Muscle of leg (tissue), 11 donors: ENCODE measurements around the gene CAMTA1. TPM values are rescaled to one million over a fixed set of nuclear protein-coding genes. Genes with fewer than 3 reads are reported as not detected.
"Not testable (repeated sequence)": the region's sequence is repeated elsewhere in the genome, so short reads cannot be mapped to it uniquely, and the experiment has no call there.

Experiments
- DNase-seq: peaks from one replicate; pipeline ENCODE4 v3.0.0; 2013
- H3K27ac ChIP-seq: one replicate; pipeline ENCODE4 v1.5.1; 2013; ENCODE audit warnings: mild to moderate bottlenecking, low read length, control low read depth
- H3K27me3 ChIP-seq: one replicate; pipeline ENCODE4 v1.6.1; 2013; ENCODE audit warnings: low read length; ENCODE audit not compliant: control insufficient read depth, insufficient read depth
- H3K36me3 ChIP-seq: one replicate; pipeline ENCODE4 v1.6.1; 2013; ENCODE audit warnings: low read length; ENCODE audit not compliant: control insufficient read depth, insufficient read depth
- H3K4me1 ChIP-seq: one replicate; pipeline ENCODE4 v1.6.1; 2013; ENCODE audit warnings: low read length; ENCODE audit not compliant: control insufficient read depth, insufficient read depth
- H3K4me3 ChIP-seq: one replicate; pipeline ENCODE4 v1.5.1; 2013; ENCODE audit warnings: low read length, control low read depth
- H3K9me3 ChIP-seq: replicated peaks from 2 replicates; pipeline ENCODE4 v1.6.1; 2013; ENCODE audit warnings: low read depth, low read length; ENCODE audit not compliant: control insufficient read depth
- WGBS: methylation state at CpG from one replicate; pipeline ENCODE4 v1.1.5; 2013; ENCODE audit warnings: missing lambda C conversion rate; ENCODE audit not compliant: insufficient coverage; 5-methylcytosine and 5-hydroxymethylcytosine counted together
- polyA plus RNA-seq, 8 donors: library from polyadenylated mRNA; unstranded; fragments of 120-200 nt; gene quantifications; one replicate each; pipeline versions ENCODE4 v1.2.1 to v1.2.3, GENCODE V29; 2013; ENCODE audit warnings: inconsistent platforms in 1 of 8, low replicate concordance in 1 of 8; ENCODE audit not compliant: insufficient read length in 8 of 8, insufficient read depth in 1 of 8
- total RNA-seq: library from RNA; stranded (reverse); fragments of 120-200 nt; gene quantifications from one replicate; pipeline ENCODE4 v1.2.4, GENCODE V29; 2013

The CAMTA1 gene
- total and polyA plus RNA-seq, 9 donors, result 36.4 to 56.4 (median 47.7) TPM

DNA sequence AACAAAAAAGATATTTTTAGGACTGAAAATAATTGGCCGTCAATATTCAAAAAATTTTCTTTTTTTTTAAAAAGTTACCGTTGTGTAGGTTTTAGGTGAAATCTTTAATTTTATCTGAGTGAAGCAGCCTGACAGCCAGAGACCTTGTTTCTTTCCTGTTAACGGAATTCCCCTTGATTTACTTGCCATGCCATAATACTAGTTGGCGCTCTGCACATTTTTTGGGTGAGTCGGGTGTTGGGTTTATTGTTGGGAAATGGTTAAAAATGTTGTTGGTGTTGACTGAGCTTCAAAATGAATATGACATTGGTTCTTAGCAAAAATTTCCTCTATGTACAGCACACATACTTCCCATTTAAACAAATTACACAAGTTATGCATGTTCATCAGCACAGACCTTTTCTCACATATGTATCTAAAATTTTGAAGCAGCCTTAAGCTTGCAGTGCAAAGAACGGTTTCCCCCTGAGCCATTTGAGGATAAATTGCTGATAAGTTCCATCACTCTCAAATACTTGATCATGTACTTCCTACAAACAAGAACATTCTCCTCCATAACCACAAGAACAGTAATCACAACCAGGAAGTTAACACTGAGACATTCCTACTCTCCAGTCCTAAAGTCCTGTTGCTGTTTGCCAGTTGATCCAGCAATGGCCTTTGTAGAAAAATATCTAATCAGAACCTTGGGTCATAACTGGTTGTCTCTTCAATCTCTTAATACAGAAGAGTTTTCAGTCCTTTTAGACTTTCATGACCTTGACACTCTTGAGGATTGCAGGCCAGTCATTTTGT, 34.2 kb downstream of the CAMTA1 start:
- DNase-seq, result no peak
- H3K27ac ChIP-seq, result no peak overlapping the region
- H3K4me3 ChIP-seq, result no peak overlapping the region
- no peaks in the 10 kb centered on the region for H3K36me3 ChIP-seq
- H3K27me3 ChIP-seq, result no peaks in the 10 kb centered on the region
- H3K4me1 ChIP-seq, result no peaks in the 10 kb centered on the region
- 75% methylated on average over 1 of the region's 6 CpGs for WGBS
- no peaks in the 10 kb centered on the region for H3K9me3 ChIP-seq

DNA sequence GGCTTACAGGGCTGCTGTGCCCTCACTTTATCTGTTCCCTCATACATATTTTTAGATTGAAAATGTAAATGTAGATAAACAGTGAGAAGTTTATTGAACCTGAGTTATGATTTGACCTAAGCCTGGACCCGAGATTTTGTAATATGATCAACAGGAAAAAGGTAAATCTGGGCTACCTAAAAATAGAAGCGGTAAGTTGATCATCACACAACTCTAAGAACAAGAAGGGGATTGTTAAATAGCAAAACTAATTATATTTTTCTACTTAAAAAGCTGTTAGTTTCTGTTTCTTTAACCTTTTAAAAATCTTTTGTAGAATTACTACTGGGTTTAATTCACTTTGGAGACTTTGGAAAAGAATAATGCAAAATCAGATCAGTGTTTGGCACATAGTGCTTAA, 35.6 kb downstream of the CAMTA1 start:
- no peak overlapping the region for H3K4me3 ChIP-seq
- H3K27me3 ChIP-seq, result no peaks in the 10 kb centered on the region
- H3K36me3 ChIP-seq, result no peaks in the 10 kb centered on the region
- H3K27ac ChIP-seq, result no peak overlapping the region
- DNase-seq, result no peak
- H3K9me3 ChIP-seq, result no peaks in the 10 kb centered on the region
- WGBS, result no CpG with 5 or more reads among the region's 2 CpGs
- no peaks in the 10 kb centered on the region for H3K4me1 ChIP-seq

GRCh38 chr1:6822530-6823359, 37.5 kb downstream of the CAMTA1 start:
- DNase-seq, result no peak
- no peaks in the 10 kb centered on the region for H3K36me3 ChIP-seq
- no peaks in the 10 kb centered on the region for H3K4me1 ChIP-seq
- no peaks in the 10 kb centered on the region for H3K9me3 ChIP-seq
- H3K27me3 ChIP-seq, result no peaks in the 10 kb centered on the region
- 0% methylated on average over 1 of the region's 10 CpGs for WGBS
- H3K27ac ChIP-seq, result no peak overlapping the region
- H3K4me3 ChIP-seq, result no peak overlapping the region

DNA sequence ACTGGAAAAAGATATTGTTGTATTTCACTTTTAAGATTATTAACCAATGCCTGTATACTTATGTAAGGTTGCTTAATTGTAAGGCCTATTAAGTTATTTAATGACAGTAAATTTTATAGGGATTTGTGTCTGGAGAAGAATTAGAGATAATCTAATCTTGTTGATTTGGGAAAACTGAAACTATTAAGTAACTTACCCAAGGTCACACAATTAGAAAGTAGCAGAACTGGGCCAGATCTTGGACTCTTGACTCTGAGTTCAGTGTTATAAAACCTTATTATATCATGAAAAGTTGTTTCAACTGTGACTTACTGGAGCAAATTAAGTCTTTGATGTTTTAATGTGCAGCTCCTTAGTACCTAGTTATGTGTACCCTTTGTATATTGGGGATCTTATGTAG, 38.5 kb downstream of the CAMTA1 start:
- H3K27me3 ChIP-seq, result no peaks in the 10 kb centered on the region
- H3K4me3 ChIP-seq, result no peak overlapping the region
- DNase-seq, result no peak
- no peaks in the 10 kb centered on the region for H3K36me3 ChIP-seq
- no peak overlapping the region for H3K27ac ChIP-seq
- H3K4me1 ChIP-seq, result no peaks in the 10 kb centered on the region
- H3K9me3 ChIP-seq, result no peaks in the 10 kb centered on the region

DNA sequence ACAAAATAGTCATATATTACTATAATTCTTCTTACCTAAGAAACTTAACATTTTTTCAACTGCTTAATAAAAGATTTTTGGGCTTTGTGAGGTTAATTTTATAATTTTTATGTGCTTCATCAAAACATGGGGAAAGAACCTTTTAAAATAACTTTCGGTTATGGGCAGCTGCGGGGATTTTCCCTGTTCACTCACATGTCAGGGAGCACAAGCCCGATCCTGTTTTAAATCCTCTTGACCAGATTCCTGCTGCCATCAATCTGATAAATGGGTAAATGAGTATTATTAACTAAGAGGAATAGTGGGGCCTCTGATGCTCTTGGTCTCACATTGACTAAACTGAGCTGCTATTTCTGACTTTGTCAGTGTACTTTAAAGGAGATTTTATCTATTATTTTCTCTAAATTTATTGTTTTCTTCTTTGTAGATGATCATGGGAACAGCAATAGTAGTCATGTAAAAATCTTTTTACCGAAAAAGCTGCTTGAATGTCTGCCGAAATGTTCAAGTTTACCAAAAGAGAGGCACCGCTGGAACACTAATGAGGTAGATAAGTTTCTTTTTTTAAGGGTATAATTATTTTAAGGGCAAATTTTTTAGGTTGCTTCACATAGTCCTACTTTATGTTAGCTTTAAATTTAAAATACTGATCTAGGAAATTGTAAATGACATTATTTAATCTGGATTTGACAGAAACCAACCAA, 39.6 kb downstream of the CAMTA1 start:
- Histone ChIP-seq H3K36me3 (no peaks in the 10 kb centered on the region), H3K9me3 (no peaks in the 10 kb centered on the region), H3K27ac (no peak overlapping the region), H3K4me1 (no peaks in the 10 kb centered on the region), H3K4me3 (no peak overlapping the region), H3K27me3 (no peaks in the 10 kb centered on the region)
- DNase-seq, result no peak
- WGBS, result no CpG with 5 or more reads among the region's 6 CpGs

- no peak overlapping the region for H3K4me3 ChIP-seq
- no peak overlapping the region for H3K27ac ChIP-seq
- H3K4me1 ChIP-seq, result no peaks in the 10 kb centered on the region
- no peak for DNase-seq
- no peaks in the 10 kb centered on the region for H3K9me3 ChIP-seq
- H3K27me3 ChIP-seq, result no peaks in the 10 kb centered on the region
- WGBS, result no CpG with 5 or more reads among the region's 4 CpGs
- H3K36me3 ChIP-seq, result no peaks in the 10 kb centered on the region
These were observed 40.6 kb downstream of the CAMTA1 start for GRCh38 chr1:6825828-6826227.

DNA sequence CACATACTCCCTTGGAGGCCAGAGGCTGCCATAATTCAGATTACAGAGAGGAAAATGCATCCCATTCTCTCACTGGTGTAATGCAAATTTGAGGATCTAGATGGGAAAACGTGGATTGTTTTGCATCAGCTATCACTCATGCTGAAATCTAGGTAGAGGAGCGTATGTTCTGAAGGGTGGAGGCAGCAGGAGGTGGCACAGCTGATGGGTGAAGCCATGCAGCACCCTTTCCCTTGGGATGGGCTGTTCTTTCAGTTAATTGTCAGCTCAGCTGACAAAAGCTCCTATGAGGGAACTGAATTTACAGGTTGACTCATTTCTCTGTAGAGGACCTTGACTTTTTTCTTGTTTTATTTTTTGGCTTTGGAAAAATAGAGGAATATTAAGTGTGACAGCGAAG, 41.8 kb downstream of the CAMTA1 start:
- no peak for DNase-seq
- WGBS, result 100% methylated on average over 1 of the region's 3 CpGs
- no peak overlapping the region for H3K4me3 ChIP-seq
- H3K9me3 ChIP-seq, result no peaks in the 10 kb centered on the region
- H3K4me1 ChIP-seq, result no peaks in the 10 kb centered on the region
- H3K36me3 ChIP-seq, result no peaks in the 10 kb centered on the region
- H3K27ac ChIP-seq, result no peak overlapping the region
- no peaks in the 10 kb centered on the region for H3K27me3 ChIP-seq

DNA sequence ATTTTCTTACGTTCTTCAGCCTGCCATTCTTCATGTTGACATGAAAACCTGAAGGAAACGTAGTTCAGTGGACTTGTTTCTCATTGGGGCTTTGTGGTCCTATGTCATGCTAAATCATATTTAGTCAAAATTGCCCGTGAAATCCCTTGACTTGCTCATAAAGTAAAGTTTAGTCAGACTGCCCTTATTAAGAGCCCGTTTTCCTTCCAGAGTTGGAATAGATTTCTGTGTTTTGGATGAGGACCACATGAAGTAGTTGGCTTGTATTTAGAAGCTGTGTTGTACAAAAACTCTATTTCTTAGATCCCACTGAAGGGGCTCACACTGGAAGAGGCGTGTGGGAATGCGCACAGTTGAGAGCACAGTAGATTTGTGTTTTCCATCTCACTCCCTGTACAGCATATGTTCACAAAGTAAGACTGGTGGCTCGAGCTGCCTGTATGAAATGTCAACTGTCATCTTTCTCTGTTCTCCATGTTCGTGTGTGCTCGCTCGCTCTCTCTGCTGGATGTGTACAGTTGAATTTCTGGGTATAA, 42.4 kb downstream of the CAMTA1 start:
- 75% methylated on average over 2 of the region's 10 CpGs for WGBS
- no peaks in the 10 kb centered on the region for H3K4me1 ChIP-seq
- no peak overlapping the region for H3K4me3 ChIP-seq
- no peaks in the 10 kb centered on the region for H3K36me3 ChIP-seq
- DNase-seq, result peak; percentile 51
- no peak overlapping the region for H3K27ac ChIP-seq
- no peaks in the 10 kb centered on the region for H3K27me3 ChIP-seq
- H3K9me3 ChIP-seq, result no peaks in the 10 kb centered on the region

- Histone ChIP-seq H3K4me1 (no peaks in the 10 kb centered on the region), H3K4me3 (no peak overlapping the region), H3K27ac (no peak overlapping the region), H3K27me3 (no peaks in the 10 kb centered on the region), H3K36me3 (no peaks in the 10 kb centered on the region), H3K9me3 (no peaks in the 10 kb centered on the region)
- WGBS, result no CpG with 5 or more reads among the region's 1 CpG
- peak; percentile 10 for DNase-seq
These were observed 46.1 kb downstream of the CAMTA1 start for GRCh38 chr1:6831366-6831765.

- not testable (repeated sequence) for DNase-seq, H3K27ac ChIP-seq, H3K36me3 ChIP-seq, H3K4me3 ChIP-seq, H3K9me3 ChIP-seq, H3K4me1 ChIP-seq, H3K27me3 ChIP-seq
- WGBS, result no CpG with 5 or more reads among the region's 2 CpGs
These were observed 46.8 kb downstream of the CAMTA1 start for GRCh38 chr1:6832006-6832405.
